Measurements from ENCODE around the gene EVI2A.

EVI2A gene

GRCh38 chr17:31273516-31273915 lies 47.9 kb downstream of the EVI2A start:
- DNase-seq (ENCODE audit: low spot score) = no peak

- DNase-seq (ENCODE audit: low spot score) = no peak
Measured at GRCh38 chr17:31272803-31273202, 48.6 kb downstream of the EVI2A start.

GRCh38 chr17:31272236-31272635 lies 49.2 kb downstream of the EVI2A start:
- DNase-seq (ENCODE audit: low spot score) = no peak

- DNase-seq (ENCODE audit: low spot score) = peak; percentile 92
Measured at GRCh38 chr17:31269578-31269983, 51.8 kb downstream of the EVI2A start.

GRCh38 chr17:31269036-31269577 lies 52.3 kb downstream of the EVI2A start:
- DNase-seq (ENCODE audit: low spot score) = no peak

All from AG08395 (cell line).